HG03139 (cell line): ENCODE data around the gene NBAS.
"Not testable (repeated sequence)": the region's sequence is repeated elsewhere in the genome, so short reads cannot be mapped to it uniquely, and the experiment has no call there.

ENCODE experiments used
- ATAC-seq: cut with Tn5 transposase; IDR thresholded peaks from one replicate; pipeline ENCODE4 v1.9.1; 2021; ENCODE audit not compliant: unreplicated experiment

NBAS gene

DNA sequence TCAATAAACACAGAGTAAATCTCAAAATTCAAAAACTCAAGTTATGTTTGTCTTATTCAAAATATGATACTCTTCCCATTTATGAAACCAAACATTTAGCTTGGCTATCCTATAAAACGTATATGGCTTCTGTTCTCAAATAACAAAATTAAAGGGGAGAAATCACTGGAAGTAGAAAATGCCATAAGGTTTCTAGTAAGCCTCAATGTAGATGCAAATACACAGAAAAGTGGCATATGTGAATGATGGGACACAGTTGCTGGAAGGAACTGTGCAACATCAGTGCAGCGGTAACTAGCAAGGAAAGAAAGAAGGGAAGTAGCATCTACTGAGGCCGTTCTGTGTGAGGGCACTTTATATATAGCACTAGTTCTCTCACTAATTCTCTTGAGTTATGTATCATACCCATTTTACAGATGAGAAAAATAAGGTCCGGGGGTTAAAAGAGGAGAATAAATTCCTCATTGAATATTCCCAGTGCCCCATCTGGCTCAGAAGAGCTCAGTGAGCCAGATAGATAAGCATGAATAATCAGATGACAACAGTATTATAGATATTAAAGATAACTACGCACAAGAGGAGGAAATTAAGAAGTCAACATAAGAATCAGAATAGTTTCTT is 27.2 kb downstream of the NBAS start:
- no peak for ATAC-seq

DNA sequence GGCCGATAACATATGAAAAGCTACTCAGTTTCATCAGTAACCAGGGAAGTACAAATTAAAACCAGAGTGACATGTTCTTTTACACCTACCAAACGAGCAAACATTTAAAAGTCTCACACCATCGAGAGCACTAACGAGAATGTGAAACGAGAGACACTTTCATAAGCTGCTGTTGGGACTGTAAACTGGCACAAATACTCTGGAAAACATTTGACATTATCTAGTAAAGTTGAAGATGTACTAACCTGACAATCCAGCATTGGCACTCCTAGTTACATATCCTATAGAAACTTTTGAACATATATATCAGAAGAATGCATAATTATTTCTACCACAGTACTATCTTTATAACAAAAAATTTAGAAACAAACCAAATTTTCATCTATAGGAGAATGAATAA is 28.1 kb downstream of the NBAS start:
- ATAC-seq: no peak

DNA sequence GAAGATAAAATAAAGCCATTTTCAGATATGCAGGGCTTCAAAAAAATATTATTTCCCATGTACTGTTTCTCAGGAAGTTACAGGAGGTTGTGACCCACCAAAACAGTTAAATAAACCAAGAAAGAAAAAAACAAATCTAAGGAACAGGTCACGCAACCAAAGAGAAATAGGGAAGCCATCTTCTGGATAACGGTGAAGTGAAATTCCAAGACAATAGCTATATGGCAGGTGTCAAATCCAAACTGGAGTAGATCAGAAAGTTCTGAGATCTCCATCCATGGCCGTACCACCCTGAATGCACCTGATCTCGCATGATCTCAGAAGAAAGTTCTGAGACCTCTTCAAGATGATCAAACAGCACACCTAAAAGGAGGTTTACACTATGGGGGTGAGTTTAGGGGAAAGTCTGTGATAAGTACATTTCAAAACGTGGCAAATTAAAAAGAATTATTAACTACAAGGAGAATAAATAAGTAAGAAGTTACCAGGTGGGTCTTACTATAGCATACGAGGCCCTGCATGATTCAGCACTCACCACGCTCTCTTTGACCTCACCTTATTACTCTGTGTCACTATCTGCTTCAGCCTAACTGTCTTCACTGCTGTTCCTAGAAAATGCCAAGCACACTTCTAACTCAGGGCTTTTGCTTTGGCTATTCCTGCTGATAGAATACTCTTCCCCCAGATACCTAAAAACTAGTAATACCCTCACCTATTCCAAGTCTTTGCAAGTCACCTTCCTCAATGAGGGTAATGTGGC is 29.9 kb downstream of the NBAS start:
- ATAC-seq: no peak

DNA sequence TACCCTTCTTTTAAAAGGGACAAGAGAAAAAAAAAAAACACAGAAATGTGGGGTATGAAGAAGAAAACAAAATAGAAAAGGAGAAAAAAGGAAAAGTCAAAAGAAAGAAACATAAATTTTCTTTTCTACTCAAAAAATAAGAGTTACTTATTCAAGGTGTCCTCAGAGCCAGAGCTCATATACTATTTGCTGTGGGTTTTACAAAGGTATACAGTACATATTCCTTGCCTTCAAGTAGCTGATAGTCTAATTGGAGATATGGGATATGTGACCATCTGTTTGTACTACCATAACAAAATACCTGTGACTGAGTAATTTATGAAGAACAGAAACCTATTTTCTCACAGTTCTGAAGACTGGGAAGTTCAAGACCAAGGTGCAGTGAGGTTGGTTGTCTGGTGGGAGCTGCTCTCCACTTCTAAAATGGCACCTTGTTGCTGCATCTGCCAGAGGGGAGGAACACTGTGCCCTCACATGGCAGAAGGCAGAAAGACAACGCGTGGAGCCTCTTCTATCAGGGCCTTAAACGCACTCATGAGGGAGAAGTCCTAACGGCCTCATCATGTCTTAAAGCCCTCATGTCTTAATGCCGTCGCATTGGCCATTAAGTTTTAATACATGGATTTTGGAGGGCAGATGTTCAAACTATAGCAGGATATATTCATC is 33.9 kb downstream of the NBAS start:
- ATAC-seq: no peak

DNA sequence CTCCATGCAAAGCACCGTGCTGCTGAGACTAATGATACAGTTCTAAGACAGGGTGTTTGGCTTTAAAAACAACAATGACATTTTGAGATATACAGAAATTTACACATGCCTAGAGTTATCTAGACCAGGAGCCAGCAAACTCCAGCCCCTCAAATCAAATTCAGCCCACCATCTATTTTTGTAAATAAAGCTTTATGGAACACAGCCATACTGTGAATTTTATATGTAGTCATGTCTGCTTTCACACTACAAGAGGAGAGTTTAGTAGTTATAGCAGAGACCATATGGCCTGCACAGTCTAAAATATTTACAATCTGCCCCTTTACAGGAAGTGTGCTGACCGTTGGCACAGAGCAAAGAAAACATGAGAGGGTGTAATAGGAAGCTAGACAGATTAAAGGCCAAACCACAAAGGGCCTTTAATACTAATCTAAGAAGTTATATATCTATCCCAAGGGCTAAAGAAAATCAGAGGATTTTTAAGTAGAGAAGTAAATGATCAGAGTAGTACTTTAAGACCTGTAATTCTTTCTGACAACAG is 39.4 kb downstream of the NBAS start:
- ATAC-seq: no peak

DNA sequence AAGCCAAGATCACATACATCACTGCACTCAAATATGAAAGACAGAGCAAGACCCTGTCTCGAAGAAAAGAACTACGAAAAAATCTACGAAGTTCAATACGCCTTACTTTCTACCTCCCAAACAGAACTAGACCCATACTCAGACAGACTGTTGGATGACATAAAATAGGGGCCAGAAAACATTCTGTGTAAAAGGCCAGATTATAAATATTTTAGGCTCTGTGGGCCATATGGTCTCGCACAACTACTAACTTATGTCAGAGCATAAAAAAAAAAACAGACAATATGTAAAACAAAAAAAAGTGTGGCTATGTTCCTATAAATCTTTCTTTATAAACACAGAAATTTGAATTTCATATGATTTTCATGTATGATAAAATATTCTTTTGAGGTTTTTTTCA is 40.8 kb downstream of the NBAS start:
- ATAC-seq: no peak

DNA sequence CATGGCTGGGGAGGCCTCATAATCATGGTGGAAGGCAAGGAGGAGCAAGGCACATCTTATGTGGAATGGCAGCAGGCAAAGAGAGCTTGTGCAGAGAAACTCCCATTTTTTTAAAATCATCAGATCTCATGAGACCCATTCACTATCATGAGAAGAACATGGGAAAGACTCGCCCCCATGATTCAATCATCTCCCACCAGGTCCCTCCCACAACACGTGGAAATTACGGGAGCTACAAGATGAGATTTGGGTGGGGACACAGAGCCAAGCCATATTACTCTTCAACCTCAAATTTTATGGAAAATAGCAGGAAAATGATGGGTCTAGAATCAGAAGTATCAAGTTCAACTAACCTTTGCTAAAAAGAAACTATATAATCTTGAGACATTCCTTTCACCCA is 42.4 kb downstream of the NBAS start:
- not testable (repeated sequence) for ATAC-seq

DNA sequence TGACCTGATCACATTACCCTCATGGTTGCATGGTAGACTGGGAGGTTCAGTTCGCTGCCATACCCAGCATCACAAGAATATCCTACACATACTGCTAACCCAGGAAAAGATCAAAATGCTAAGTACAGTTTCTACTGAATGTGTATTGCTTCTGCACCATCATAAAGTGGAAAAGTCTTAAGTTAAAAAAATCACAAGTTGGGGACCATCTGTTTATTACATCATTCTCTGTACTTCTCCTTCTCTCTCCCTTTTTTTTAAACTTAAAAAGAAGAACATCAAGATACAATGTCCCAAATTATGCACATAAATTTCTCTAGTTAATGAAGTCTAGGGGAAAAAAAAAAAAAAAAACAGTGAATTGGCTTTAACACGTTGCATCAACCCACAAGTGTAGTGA is 43.3 kb downstream of the NBAS start:
- no peak for ATAC-seq

DNA sequence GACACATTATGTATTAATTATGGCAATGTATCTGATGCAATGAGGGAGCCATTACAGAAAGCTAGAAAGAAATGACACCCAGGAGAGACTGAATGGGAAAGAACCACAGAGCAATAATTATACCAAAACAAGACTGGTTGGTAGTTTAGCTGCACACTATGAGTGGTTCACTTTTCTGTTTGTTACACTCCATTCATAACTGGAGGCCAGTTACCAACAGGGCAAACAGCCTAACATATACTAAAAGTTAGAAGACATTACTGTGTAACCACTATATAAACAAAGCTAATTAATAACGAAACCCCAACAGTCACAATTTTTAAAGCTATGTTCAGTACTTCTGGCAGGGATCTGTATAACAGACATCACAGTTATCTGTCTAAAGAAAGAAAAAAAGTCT is 49.4 kb downstream of the NBAS start:
- no peak for ATAC-seq

DNA sequence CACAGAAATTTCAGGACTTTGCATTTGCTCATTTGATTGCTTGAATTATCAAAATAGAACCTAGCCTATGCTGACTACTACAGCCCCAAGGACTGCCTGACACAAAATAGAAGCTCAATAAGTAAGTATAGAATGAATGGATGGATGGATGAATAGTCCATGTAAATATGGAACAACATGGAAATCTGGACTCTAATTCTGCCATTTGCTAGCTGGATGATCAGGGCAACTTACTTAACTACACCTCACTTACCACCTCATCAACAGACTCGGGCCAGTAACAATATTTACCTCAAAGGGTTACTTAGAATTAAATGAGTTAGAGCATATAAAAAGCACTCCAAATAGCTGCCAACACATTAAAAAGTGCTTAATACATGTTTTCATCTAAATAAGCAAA is 50.6 kb downstream of the NBAS start:
- ATAC-seq: no peak

DNA sequence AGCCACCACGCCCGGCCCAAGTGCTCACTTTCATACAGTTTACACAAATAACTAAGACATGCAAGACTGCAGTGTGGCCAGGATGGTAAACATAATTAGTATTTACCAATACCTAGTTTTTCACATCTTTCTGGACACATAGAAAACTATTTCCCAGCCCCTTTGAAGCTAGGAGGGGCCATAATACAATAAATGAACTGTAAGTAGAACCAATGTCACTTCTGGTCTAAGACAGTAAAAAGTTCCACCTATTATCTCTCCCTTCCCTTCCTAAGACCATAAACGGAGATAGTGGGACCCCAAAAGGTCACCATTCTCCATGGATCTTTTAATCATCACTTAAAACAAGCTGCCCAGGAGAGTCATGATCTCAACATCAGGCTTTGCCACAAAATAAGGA is 51.0 kb downstream of the NBAS start:
- no peak for ATAC-seq

DNA sequence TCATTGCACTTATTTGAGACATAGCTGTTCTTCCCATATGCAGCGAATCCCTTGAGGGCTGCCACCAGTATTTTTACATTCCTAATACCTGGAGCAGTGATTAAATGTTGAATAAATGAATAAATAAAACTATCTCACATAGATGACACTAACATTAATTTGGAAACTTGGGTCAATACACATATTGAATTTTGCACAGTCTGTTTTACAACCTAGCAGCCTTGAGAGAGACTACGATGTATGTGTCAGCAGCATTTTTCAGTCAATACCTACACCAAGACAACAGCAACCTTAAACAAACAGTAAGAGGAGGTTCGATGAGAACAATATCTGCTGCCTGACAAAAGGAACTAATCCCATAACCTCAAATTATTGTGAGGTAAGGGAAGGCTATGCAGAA is 53.4 kb downstream of the NBAS start:
- ATAC-seq: no peak

DNA sequence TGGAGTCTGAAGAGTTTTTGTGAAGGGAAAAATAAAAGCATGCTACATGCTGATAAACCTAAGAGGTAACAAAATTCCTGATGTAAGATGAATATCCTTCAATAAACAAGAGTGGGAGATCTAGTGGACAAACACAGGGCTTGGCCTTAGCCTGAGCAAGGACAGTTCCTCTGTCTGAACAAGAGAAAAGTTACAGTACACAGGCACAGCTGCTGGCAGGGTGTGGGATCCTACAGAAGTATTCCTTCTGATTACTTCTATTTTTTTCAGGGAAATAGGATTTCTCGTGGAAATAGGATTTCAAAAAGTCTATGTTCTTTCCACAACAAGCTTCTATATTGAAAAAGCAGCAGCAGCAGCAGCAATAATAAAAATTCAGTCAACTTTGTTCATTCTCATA is 54.1 kb downstream of the NBAS start:
- ATAC-seq: no peak

DNA sequence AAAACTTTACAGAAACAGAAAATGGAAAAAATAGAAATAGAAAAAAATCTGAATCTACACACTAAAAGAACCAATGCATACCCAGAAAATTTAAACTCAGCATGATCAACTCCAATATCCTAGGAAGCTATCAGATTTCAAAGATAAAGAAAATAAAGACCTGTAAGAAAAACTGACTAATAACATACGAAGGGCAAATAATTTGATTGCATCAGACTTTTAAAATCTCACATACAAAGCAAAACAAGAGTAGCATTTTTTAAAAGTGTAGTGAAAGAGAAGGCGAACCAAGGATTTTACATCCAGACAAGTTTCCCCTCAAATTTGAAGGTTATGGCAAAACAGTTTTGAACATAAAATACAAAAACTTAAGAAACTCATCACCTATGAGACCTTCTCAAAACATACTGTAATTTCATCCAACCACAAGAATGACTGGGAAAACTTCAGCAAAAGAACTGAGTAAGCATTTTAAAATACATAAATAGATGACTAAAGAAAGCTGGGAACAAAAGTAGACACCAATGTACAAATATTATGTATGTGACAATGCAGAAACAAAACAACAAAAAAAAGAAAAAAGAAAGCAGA is 54.8 kb downstream of the NBAS start:
- no peak for ATAC-seq

DNA sequence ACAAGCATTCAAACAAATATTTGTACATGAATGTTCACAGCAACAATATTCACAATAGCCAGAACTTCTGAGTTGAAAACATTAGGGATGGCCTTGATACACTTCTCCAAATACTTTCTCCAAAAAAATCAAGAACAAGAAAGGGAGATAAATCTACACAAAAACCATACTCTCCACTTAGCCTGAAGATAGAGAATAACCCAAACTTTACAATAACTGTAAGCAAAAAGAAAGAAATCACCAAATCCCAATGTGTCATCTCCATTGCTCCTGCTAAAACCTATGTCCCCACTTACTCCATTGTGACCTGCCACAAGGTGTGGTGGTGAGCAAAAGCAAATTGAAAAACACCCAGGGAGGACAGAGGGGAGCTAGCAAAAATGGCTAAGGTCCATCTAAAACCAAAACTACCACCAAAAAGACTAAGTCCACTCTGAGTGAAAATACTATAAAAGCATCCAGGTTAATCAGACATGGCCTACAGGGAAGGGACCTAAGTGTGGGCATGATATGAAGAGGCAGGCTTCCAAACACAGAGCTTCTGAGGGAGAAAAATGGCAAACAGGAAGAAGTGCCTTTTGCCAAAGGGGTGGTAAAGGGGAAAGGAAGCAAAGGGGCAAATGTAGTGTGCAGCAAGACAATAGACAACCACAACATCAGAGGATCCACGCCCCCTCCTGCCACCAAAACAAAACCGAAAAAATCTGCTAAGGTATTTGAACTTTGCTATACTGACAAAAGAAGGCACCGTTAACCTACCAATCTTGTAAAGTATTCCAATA is 56.1 kb downstream of the NBAS start:
- no peak for ATAC-seq

DNA sequence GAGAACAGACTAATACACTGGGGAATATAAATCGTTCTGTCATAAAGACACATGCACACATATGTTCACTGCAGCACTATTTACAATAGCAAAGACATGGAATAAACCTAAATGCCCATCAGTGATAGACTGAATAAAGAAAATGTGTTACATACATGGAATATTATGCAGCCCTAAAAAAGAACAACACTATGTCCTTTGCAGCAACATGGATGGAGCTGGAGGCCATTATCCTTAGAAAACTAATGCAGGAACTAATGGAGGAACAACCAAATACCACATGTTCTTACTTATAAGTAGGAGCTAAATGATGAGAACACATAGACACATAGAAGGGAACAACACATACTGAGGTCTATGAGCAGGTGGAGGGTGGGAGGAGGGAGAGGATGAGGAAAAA is 61.9 kb downstream of the NBAS start:
- not testable (repeated sequence) for ATAC-seq

DNA sequence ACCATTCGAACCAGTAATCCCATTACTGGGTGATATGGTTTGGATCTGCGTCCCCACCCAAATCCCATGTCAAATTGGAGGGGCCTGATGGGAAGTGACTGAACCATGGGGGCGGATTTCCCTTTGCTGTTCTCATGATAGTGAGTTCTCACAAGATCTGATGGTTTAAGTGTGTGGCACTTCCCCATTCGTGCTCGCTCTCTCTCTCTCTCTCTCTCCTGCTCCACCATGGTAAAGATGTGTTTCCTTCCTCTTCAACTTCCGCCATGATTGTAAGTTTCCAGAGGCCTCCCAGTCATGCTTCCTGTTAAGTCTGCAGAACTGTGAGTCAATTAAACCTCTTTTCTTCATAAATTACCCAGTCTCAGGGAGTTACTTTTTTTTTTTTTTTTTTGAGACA is 62.6 kb downstream of the NBAS start:
- ATAC-seq: no peak

DNA sequence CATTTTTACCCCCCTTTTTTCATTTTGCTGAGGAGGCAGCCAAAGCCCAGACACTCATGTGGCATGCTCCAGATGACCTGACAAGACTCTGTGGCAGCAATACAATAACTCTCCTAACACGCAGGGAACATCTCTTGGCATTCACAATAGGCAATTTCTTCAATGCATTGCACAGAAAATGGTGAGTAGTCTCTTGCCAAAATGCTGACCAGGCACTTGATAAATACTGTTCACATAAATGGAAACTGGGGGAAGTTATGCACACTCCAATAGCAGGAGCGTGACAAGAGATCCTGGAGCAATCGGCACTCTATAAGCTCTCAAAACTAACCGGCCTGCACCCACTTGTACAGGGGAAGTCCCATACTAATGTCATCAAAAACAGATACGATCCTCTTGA is 66.3 kb downstream of the NBAS start:
- no peak for ATAC-seq

DNA sequence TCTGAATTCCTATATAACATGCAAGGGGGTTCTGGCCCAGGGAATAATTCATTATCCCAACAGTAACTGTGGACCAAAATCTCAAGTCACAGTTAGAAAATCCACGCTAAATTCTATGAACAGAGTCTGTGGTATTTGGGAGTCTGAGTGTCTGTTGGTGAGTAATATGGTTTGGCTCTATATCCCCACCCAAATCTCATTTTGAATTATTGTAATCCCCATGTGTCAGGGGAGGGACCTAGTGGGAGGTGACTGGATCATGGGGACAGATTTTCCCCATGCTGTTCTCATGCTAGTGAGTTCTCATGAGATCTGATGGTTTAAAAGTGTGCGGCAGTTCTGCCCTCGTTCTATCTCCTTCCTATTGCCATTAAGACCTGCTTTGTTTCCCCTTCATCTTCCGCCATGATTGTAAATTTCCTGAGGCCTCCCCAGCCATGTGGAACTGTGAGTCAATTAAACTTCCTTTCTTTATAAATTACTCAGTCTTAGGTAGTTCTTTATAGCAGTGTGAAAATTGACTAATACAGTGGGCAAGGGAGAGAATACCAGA is 68.3 kb downstream of the NBAS start:
- no peak for ATAC-seq

DNA sequence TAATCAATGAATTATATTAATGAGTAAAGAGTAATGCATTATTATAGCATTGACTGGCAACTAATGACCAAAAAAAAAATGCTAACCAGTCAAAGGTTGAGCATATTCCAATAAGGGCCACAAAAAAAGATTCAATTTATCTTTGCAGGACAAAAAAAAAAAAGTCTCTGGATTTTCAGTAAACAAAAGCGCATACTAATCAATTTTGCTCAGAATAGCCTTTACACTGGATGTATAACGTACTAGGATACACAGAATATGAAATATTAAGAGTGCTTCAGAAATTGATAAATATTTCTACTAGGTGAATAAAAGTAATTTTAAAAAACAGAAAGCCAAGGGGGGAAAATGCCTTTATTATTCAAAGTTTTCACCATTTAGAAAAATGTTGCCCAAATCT is 74.4 kb downstream of the NBAS start:
- ATAC-seq: no peak

DNA sequence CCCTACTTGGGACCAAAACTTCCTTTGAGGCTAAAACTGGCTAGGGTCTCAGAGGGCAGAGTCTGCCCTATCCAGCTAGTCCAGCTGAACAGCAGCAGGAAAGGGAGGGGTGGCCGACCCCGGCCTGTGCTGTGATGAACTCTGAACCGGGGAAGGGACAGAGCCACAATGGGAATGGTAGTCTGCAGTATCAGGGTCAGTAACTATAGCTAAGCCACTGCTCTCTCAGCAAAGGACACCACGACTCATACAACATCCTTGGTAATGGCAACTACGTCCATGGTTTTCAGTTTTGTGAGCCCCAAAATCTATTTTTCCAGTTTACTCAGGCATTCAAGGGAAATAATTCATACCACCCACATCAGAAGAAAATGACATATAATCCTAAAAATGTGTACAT is 75.2 kb downstream of the NBAS start:
- no peak for ATAC-seq
